Heart left ventricle (tissue), 16 donors: ENCODE results near the gene TECPR1. TPM values are rescaled to one million over a fixed set of nuclear protein-coding genes. Genes with fewer than 3 reads are reported as not detected.
A peak's percentile ranks its signal among the peaks of the same experiment; 100 is the strongest.

Experiments
- ATAC-seq, 4 donors: fragments of 200-7000 bp; cut with Tn5 transposase; one replicate each; pipeline ENCODE4 v1.9.1; 2020 to 2022; ENCODE audit warnings: moderate library complexity in 4 of 4, mild to moderate bottlenecking in 3 of 4, moderate number of reproducible peaks in 1 of 4
- DNase-seq, 5 donors: peaks; one replicate each; pipeline ENCODE4 v3.0.0-alpha.2; 2020
- H3K27ac ChIP-seq, 12 donors: fragments of 200-600 bp; sonication (generic) in 4 of 12; one replicate each; pipeline versions ENCODE4 v1.5.0 to v1.8.0; 2016 to 2022; ENCODE audit warnings: mild to moderate bottlenecking in 2 of 12
- H3K27me3 ChIP-seq, 9 donors: fragments of 200-600 bp; sonication (generic) in 2 of 9; one replicate each; pipeline versions ENCODE4 v1.5.1 to v1.8.0; 2016 to 2022; ENCODE audit warnings: mild to moderate bottlenecking in 3 of 9
- H3K36me3 ChIP-seq, 9 donors: fragments of 200-600 bp; sonication (generic) in 2 of 9; one replicate each; pipeline versions ENCODE4 v1.5.0 to v1.8.0; 2018 to 2022; ENCODE audit warnings: mild to moderate bottlenecking in 2 of 9
- H3K4me1 ChIP-seq, 12 donors: fragments of 200-600 bp; sonication (generic) in 4 of 12; one replicate each; pipeline versions ENCODE4 v1.5.0 to v1.8.0; 2016 to 2022; ENCODE audit warnings: mild to moderate bottlenecking in 3 of 12
- H3K4me3 ChIP-seq, 12 donors: fragments of 200-600 bp; sonication (generic) in 4 of 12; one replicate each; pipeline versions ENCODE4 v1.5.0 to v1.8.0; 2017 to 2022; ENCODE audit warnings: mild to moderate bottlenecking in 9 of 12, moderate library complexity in 4 of 12
- H3K9me3 ChIP-seq, 12 donors: fragments of 200-600 bp; sonication (generic) in 4 of 12; one replicate each; pipeline versions ENCODE4 v1.5.0 to v1.8.0; 2016 to 2022; ENCODE audit warnings: mild to moderate bottlenecking in 1 of 12
- CTCF ChIP-seq, 12 donors: fragments of 200-600 bp; sonication (generic) in 4 of 12; IDR thresholded peaks; one replicate each; pipeline versions ENCODE4 v1.5.0 to v1.8.0; 2018 to 2022; ENCODE audit warnings: antibody characterized with exemption in 12 of 12, mild to moderate bottlenecking in 5 of 12
- POLR2A ChIP-seq, 2 donors: fragments of 450-650 bp; IDR thresholded peaks; one replicate each; pipeline ENCODE4 v1.6.1; 2017; ENCODE audit warnings: antibody characterized with exemption in 2 of 2, mild to moderate bottlenecking in 2 of 2, moderate library complexity in 2 of 2
- WGBS, 4 donors: extraction: QIAGEN DNeasy Blood & Tissue Kit in 2 of 4; methylation state at CpG; one replicate each; pipeline versions ENCODE4 v1.1.5 to v1.1.7; 2013 to 2018; 5-methylcytosine and 5-hydroxymethylcytosine counted together
- intact Hi-C, 10 donors: fragments of 100-400 bp; cut with DNase I; formaldehyde crosslinking; loops; one replicate each; pipeline versions ENCODE4 v1.11.1 to v1.14.2; 2022
- polyA plus RNA-seq, 2 donors: library from polyadenylated mRNA; stranded (reverse); fragments of 200-250 nt; gene quantifications; one replicate each; pipeline ENCODE4 v1.2.3, GENCODE V29; 2013
- total RNA-seq, 9 donors: library from RNA; depleted of rRNA in 2 of 9; stranded (reverse); fragments of >200 nt in 2 of 9; fragmentation: NEBNext Ultra II Directional in 3 of 9; extraction: Animal tissue kit (Norgen Biotek cat#: 25700) in 3 of 9; gene quantifications; one replicate each; pipeline versions ENCODE4 v1.1.0 to v1.2.4, GENCODE V29; 2016 to 2023
- donor health status: ischemic (EF 13 %, LVEDD 7.1; RV severe dilation, severe dysfunction).
- donor health status: healthy with polysubstance abuse.
- donor health status: DM: no; HTN: yes; CAD: no.
- donor health status: DM: no; HTN: no; CAD: no.
- donor health status: ischemic (EF 25% LVEDD 6.9; RV normal size, moderate dysfunction).
- donor health status: ischemic (EF 25% LVEDD 5.7; RV mildly dilated, moderate dysfunction).
- donor health status: healthy.
- donor health status: DM: yes; HTN: yes; CAD: no.
- donor health status: ischemic (EF 35%, LVEDD 5.7; RV mildly dilated, moderate dysfunction).
- donor health status: nonischemic (EF 11% LVEDD 7.7; RV severe dilation, severe dysfunction).
- donor health status: DM: yes; HTN: yes; CAD: no.
- donor health status: PGD.
- donor health status: ischemic (EF 29% LVEDD 5.4; RV normal size, mild dysfunction).
- donor health status: nonischemic (EF 23%, LVEDD 6.1; RV moderate dilation, normal function).

The TECPR1 gene
- total and polyA plus RNA-seq, 11 donors, result 10.9 to 33.0 (median 22.7) TPM

- WGBS, 4 donors, result 94 to 95% (median 95%) methylated on average over 7 of the region's 7 CpGs
- ATAC-seq, result no peak
These were observed 66.9 kb downstream of the TECPR1 start for GRCh38 chr7:98185101-98185500.

GRCh38 chr7:98180751-98181150, 71.3 kb downstream of the TECPR1 start:
- TF ChIP-seq POLR2A (IDR thresholded peaks at IDR 0.05) (no peak), CTCF (IDR thresholded peaks at IDR 0.05) (no peak)
- H3K9me3 ChIP-seq, result no peaks in the 10 kb centered on the region
- H3K4me1 ChIP-seq, result peaks cover 0 to 14% (median 11%) of the 10 kb centered on the region in 12 donors
- H3K27me3 ChIP-seq, result no peaks in the 10 kb centered on the region
- no peak for ATAC-seq
- WGBS, 4 donors, result 74 to 86% (median 80%) methylated on average over 8 of the region's 8 CpGs
- H3K36me3 ChIP-seq, result peaks cover 0 to 38% (median 4%) of the 10 kb centered on the region in 9 donors
- H3K27ac ChIP-seq, result no peak overlapping the region
- DNase-seq, result no peak
- H3K4me3 ChIP-seq, result no peak overlapping the region
- intact Hi-C loops, result no loop called here

More at GRCh38 chr7:98185101-98185500, 66.9 kb downstream of the TECPR1 start:
- Histone ChIP-seq H3K27ac (no peak overlapping the region), H3K4me1 (peaks cover 0 to 15% (median 0%) of the 10 kb centered on the region in 12 donors), H3K4me3 (no peak overlapping the region), H3K27me3 (no peaks in the 10 kb centered on the region), H3K36me3 (peaks cover 0 to 39% (median 11%) of the 10 kb centered on the region in 9 donors), H3K9me3 (no peaks in the 10 kb centered on the region)
- intact Hi-C loops, result no loop called here
- TF ChIP-seq POLR2A (IDR thresholded peaks at IDR 0.05) (no peak), CTCF (IDR thresholded peaks at IDR 0.05) (no peak)
- no peak for DNase-seq

- Histone ChIP-seq H3K36me3 (peaks cover 0 to 48% (median 21%) of the 10 kb centered on the region in 9 donors), H3K9me3 (no peaks in the 10 kb centered on the region), H3K4me1 (peaks cover 0 to 22% (median 12%) of the 10 kb centered on the region in 12 donors), H3K4me3 (no peak overlapping the region), H3K27me3 (no peaks in the 10 kb centered on the region), H3K27ac (peak overlapping the region in 3 of 12 donors; percentile 10 to 69 (median 10))
- DNase-seq, result no peak
- intact Hi-C loops, result no loop called here
- TF ChIP-seq POLR2A (IDR thresholded peaks at IDR 0.05) (no peak), CTCF (IDR thresholded peaks at IDR 0.05) (no peak)
- peak in 3 of 4 donors; percentile 27 to 45 (median 30) for ATAC-seq
- 75 to 88% (median 80%) methylated on average over 10 of the region's 10 CpGs for WGBS, 4 donors
These were observed 73.1 kb downstream of the TECPR1 start for GRCh38 chr7:98178762-98179490.

GRCh38 chr7:98178321-98178720, 73.7 kb downstream of the TECPR1 start:
- peak overlapping the region in 8 of 12 donors; percentile 10 to 69 (median 36) for H3K27ac ChIP-seq
- 53 to 60% (median 59%) methylated on average over 16 of the region's 16 CpGs for WGBS, 4 donors
- H3K4me1 ChIP-seq, result peaks cover 0 to 23% (median 12%) of the 10 kb centered on the region in 12 donors
- H3K27me3 ChIP-seq, result no peaks in the 10 kb centered on the region
- intact Hi-C loops, result no loop called here
- H3K4me3 ChIP-seq, result no peak overlapping the region
- H3K36me3 ChIP-seq, result peaks cover 0 to 49% (median 21%) of the 10 kb centered on the region in 9 donors
- ATAC-seq, result peak; percentile 88 to 93 (median 91)
- no peaks in the 10 kb centered on the region for H3K9me3 ChIP-seq
- TF ChIP-seq CTCF (IDR thresholded peaks at IDR 0.05) (no peak), POLR2A (IDR thresholded peaks at IDR 0.05) (no peak)
- DNase-seq, result peak; percentile 44 to 79 (median 77)
